Kidney glomerular epithelial cell (primary cell): ENCODE measurements around the gene ARHGEF4.

Experiments
- DNase-seq: peaks from one replicate; lab custom pipeline; 2025; lab: John Stamatoyannopoulos, UW

Gene ARHGEF4

DNA sequence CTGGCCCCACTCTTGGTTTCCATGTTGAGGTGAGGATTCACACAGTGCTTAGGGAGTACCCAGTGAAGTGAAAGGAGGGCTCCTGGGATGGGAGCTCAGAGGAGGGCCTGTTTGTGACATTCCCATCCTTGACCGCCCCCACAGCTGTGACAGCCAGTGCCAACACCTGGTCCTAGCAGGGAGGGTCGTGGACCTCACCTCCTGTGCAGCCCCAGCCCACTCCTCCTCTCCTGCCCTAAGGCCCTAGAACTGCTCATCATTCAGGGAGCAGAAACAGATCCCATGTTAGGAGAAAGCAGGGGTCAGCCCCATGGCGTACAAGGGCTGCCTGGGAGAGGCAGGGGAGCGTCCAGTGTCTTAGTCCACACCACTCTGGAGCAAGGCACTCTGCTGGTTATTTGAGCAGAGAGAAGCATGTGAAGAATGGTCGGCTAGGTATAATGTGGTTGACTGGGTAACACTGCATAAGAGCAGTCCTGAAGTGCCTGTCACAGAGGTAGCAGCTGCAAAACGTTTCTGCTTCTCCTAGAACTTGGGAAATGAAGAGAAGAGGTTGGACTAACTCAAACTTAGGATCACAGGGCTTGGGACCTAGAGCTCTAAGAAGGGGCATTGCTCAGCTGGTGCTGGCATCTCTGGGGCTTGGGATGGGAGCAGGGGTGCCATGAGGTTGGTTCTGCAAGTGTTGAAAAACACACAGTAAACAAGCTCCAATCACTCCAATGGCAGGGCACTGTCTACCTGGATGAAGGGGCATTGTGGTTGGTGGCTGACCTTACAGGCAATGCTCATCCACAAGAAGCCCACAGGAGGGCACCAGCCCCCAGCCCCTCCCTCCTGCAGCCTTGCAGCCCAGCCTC, 200.9 kb downstream of the ARHGEF4 start:
- DNase-seq = no peak

- DNase-seq = no peak
Observed at GRCh38 chr2:131038258-131039100, 201.8 kb downstream of the ARHGEF4 start.

DNA sequence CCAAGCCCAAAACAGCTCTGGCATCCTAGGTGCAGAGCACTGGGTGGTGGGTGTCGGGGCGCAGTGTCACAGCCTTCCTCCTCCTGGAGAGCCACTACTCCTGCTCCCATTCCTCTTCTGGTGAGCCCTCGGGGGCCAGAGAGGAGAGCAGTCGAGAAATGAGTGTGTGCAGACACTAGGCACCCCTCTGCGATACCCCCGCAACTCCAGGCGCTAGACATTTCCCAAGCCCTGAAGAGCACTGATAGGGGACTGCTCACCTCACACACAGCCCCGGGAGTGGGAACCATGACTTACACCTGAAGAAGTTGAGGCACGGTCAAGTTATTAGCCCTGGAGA, 202.4 kb downstream of the ARHGEF4 start:
- no peak for DNase-seq

- no peak for DNase-seq
Observed at GRCh38 chr2:131039535-131039907, 202.8 kb downstream of the ARHGEF4 start.

DNA sequence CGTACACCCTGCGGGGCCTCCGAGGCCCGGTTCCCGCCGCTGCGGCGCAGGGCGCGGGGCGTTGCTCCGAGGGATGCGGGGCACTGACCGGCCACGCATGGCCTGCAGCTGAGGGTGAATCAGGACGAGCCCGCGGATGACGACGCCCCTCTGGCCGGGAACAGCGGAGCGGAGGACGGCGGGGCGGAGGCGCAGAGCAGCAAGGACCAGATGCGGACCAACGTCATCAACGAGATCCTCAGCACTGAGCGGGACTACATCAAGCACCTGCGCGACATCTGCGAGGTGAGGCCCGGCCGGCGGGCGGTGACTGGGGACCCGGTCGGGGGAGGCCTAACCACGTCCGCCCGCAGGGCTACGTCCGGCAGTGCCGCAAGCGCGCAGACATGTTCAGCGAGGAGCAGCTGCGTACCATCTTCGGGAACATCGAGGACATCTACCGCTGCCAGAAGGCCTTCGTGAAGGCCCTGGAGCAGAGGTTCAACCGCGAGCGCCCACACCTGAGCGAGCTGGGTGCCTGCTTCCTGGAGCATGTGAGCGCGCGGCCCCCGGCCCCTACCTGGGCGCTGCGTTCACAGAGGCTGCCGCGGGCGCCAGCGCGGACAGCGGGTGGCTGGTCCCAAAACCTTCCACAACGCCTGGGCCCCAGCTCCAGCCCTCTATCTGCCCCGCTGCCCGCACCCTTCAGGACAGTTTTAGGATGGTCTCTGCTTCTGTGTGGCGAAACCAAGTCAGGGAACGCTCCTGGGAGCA, 203.4 kb downstream of the ARHGEF4 start:
- DNase-seq = no peak

- no peak for DNase-seq
Observed at GRCh38 chr2:131040661-131041401, 204.1 kb downstream of the ARHGEF4 start.

DNA sequence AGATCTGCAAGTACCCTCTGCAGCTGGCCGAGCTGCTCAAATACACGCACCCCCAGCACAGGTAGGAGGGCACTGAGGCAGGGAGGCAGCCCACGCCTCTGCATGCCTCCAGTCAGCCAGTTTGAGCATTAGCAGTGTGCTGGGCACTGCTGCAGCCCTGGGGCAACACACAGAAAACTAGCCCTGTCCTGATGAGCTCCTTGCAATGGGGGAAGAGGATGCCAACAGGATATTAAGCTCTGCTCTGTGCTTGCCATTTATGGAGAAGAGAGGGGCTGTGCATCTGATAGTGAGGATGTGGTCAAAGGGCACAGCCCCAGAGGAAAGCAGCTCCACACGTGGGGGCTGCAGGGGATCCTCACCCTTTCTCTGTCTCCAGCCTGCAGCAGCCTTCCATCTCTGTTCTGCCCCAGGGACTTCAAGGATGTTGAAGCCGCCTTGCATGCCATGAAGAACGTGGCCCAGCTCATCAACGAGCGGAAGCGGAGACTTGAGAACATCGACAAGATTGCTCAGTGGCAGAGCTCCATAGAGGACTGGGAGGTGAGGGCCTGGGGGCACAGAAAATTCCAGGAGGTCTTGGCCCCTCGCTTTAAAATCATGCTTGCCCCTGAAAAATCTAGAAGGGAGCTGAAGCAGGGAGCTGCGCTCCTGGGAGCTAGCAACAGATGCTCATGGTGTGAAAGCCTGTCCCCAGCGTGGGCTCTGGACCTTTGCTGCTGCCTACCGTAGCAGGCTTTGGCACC, 204.9 kb downstream of the ARHGEF4 start:
- no peak for DNase-seq

DNA sequence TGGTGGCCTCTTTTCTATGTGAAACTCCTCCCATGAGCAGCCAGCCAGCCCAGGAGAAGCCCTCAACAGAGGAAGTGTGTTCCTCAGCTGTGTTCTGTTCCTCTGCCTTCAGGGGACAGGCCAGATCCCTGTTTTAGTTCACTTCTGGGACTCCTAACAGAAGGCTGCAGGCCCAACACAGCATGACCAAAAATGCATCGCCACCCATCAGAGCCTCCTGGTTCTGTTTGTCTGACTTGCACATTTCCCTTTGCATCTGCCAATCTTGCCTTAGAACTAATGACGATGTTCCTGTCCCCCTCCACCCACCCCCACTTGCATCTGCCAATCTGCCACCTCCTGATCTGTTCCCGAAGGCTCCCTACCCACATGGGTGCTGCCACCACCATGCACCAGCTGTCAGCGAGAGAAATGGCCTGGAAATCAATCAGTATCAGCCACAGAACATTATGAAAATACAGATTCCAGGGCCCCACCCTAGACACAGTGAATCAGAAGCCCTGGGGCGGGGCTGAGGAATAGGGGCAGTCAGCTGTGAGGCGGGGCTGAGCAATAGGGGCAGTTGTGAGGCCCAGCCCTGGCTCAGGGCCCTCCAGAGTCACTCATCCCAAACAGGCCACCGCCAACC, 205.5 kb downstream of the ARHGEF4 start:
- DNase-seq = no peak

DNA sequence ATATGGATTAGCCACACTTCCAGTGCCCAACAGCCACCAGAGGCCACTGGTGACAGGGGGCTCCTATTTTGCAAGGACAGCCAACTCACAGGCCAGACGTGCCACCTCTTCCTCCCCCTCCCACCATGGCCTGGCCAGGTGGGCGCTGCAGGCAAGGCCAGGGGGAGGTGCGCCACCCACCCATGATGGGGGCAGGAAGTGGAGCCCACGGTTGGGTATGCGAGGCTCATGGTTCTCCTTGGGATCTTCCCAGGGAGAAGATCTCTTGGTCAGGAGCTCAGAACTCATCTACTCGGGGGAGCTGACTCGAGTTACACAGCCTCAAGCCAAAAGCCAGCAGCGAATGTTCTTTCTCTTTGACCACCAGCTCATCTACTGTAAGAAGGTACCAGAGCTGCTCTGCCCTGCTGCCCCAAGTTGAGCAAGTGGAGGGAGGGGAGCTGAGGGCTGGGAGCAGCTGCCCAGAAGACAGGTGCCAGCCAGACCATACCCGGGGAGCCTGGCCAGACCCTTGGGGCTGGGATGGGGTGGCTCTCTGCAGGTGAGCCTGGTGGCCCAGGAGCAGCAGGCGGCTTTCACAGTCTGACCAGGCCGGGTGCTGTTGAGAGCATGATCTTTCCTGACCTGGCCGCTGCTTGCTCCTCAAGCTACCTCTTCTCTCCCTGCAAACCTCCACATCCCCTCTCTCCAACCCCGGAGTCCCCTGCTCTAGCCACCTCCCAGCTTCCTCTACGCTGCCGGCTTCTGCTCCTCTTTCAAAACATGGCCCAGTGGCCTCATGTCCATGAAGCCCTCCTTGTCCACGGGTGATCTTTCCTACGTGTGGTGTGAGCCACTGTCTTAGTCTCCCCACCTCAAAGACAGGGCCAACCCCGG, 206.7 kb downstream of the ARHGEF4 start:
- no peak for DNase-seq

GRCh38 chr2:131044075-131044756, 207.5 kb downstream of the ARHGEF4 start:
- no peak for DNase-seq

- no peak for DNase-seq
Observed at GRCh38 chr2:131044757-131045150, 208.0 kb downstream of the ARHGEF4 start.

GRCh38 chr2:131045286-131046027, 208.7 kb downstream of the ARHGEF4 start:
- DNase-seq = no peak

DNA sequence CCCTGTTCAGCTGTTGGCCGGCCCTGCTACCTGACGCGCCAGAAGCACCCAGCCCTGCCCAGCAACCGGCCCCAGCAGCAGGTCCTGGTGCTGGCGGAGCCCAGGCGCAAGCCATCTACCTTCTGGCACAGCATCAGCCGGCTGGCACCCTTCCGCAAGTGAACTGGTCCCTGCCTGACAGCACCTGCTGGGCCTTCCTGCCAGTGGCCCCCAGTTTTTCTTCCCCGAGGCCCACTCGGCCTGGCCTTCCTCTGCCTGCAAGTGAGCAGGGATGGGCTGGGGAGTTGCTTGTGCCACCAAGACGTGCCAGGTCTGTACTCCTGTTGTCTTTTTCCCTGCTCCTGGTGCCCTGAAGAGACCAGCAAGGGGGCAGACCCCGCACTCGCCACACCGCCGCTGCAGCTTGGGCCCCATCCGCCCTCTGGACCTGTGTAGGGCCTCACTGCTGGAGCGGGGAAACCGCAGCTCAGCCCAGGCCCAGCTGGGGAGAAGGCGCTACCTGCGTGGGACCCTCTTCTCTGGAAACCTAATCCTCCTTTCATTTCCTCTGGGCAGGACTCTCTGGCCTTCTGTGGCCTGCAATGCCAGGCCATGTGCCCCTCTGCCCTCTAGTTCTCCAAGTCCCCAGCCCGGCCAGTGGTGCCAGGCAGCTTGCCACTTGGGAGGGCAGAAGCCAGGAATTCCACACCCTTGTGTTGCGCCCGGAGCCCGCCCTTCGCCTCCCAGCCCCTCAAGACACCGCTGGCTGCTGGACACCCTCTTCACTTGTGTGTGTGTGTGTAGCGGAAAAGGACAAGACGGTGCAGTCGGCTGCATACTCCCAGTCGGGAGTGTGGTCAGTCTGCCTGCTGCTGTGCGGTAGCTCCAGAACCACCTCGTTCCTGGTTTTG, 209.6 kb downstream of the ARHGEF4 start:
- DNase-seq = no peak

DNA sequence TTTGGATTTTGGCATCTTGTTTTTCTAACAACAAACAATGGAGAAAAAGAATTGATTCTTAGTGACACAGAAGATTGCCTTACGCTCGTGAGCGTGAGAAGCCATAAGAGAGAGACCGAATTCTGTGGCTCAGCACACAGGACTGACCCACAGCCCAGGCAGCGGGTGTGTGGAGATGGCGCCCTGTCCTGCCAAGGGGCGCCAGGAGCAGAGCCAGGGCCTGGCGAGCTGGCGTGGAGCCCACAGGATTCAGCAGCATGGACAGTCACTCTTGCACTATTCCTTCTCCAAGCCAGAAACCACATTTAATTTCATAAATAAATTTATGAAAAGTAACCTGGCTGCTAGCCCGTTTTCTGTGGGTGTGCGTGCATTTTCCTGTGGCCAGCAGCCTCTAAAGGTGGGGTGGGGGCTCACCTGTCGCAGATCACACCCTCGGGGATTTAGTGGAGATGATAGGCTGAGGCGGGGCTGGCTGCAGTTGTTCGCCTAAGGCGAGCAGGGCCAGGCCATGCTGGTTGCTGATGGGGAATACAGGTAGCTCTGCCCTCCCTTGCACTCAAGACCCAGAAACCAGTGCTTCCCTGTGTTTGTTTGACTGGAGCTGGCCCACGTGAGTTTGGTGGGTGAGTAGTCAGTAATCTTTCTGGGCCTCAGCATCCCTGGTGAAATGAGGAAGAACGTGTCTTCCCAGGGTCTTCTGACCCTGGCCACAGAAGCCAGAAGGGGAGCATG, 210.4 kb downstream of the ARHGEF4 start:
- no peak for DNase-seq

DNA sequence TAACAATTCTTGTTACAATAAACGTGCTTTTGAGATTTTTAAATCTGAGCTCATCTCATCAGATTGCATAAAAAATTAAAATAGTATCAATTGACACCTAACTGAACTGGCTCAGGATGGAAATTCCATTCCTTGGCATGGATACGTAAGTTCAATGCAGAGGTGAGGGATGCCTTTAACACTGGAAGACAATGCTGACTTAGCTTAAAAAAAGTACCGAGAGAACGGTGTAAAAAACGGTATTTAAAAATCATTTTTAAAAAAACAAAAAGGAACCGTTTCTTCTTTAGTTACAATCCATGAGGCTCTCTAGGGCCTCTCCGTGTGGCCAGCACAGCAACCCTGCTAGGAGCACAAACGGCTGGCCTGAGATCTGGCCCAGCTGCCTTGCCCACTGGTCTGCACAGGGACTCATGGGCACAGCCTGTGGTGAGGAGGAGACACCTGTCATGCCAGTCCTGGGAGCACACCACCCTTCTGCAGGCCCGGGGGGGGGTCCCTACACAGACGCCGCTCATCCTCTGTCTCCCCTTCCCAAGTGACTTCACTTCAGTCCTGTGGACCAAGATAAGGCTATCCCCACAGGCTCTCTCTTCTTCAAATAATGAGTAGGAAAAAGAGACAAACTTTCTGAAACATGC, 211.3 kb downstream of the ARHGEF4 start:
- DNase-seq = no peak

GRCh38 chr2:131048641-131049040, 211.9 kb downstream of the ARHGEF4 start:
- DNase-seq = no peak
